H1 (cell line): ENCODE results near the gene ITSN1.

ENCODE experiments used
- CHD1 ChIP-seq: IDR thresholded peaks from 2 replicates; pipeline ENCODE4 v1.6.1; 2012; ENCODE audit warnings: low read depth, low read length, improper control_type of control experiment
- CREB1 ChIP-seq: IDR thresholded peaks from 2 replicates; pipeline ENCODE4 v1.6.1; 2012; ENCODE audit warnings: inconsistent platforms
- CTCF ChIP-seq, 3 experiments: IDR thresholded peaks; 1 replicate in 2 of 3; 2 replicates in 1 of 3; pipeline versions ENCODE4 v1.5.1 to v1.6.1; 2011; ENCODE audit warnings: low read length in 3 of 3, mild to moderate bottlenecking in 3 of 3, inconsistent platforms in 2 of 3, low read depth in 1 of 3, moderate library complexity in 1 of 3; ENCODE audit not compliant: insufficient read depth in 1 of 3; ENCODE audit errors: control extremely low read depth in 1 of 3
- EZH2 ChIP-seq: fragments of 200-600 bp; sonication (generic); IDR thresholded peaks from 2 replicates; pipeline ENCODE4 v1.7.1; 2012; ENCODE audit warnings: low read depth, mild to moderate bottlenecking, moderate library complexity, low read length, inconsistent platforms; ENCODE audit not compliant: severe bottlenecking
- KDM1A ChIP-seq: fragments of 200-600, 300-600 bp; sonication (generic); IDR thresholded peaks from 2 replicates; pipeline ENCODE4 v1.7.1; 2016; ENCODE audit warnings: mild to moderate bottlenecking, low read length, borderline replicate concordance
- KDM5A ChIP-seq: fragments of 200-600 bp; IDR thresholded peaks from 2 replicates; pipeline ENCODE4 v1.7.1; 2012; ENCODE audit warnings: mild to moderate bottlenecking, low read length, inconsistent platforms, mixed read lengths
- POLR2A ChIP-seq, 2 experiments: IDR thresholded peaks; 1 replicate in 1 of 2; 2 replicates in 1 of 2; pipeline ENCODE4 v1.6.1; 2011; ENCODE audit warnings: low read depth in 2 of 2, low read length in 2 of 2, mild to moderate bottlenecking in 2 of 2; ENCODE audit errors: control extremely low read depth in 1 of 2
- RNF2 ChIP-seq: fragments of 200-900, 300-1000 bp; sonication (generic); IDR thresholded peaks from 2 replicates; pipeline ENCODE4 v1.7.1; 2016; ENCODE audit warnings: borderline replicate concordance, low read depth, mild to moderate bottlenecking, antibody characterized with exemption, low read length; ENCODE audit not compliant: poor library complexity, severe bottlenecking; ENCODE audit errors: missing control alignments
- RXRA ChIP-seq: IDR thresholded peaks from 2 replicates; pipeline ENCODE4 v1.6.1; 2011; ENCODE audit warnings: low read depth, mild to moderate bottlenecking, low read length, moderate library complexity; ENCODE audit not compliant: insufficient read depth
- SP4 ChIP-seq: IDR thresholded peaks from 2 replicates; pipeline ENCODE4 v1.6.1; 2012; ENCODE audit warnings: low read length, inconsistent platforms
- SRF ChIP-seq: IDR thresholded peaks from 2 replicates; pipeline ENCODE4 v1.6.1; 2011; ENCODE audit warnings: mild to moderate bottlenecking, low read depth, low read length, moderate library complexity
- TAF1 ChIP-seq: IDR thresholded peaks from 2 replicates; pipeline ENCODE4 v1.6.1; 2011; ENCODE audit warnings: mild to moderate bottlenecking, low read depth, low read length
- USF2 ChIP-seq: IDR thresholded peaks from 2 replicates; pipeline ENCODE4 v1.6.1; 2011; ENCODE audit warnings: low read length, improper control_type of control experiment

- TF ChIP-seq CTCF (IDR thresholded peaks at IDR 0.05; ENCODE audit: control extremely low read depth in 1 of 3, insufficient read depth in 1 of 3, low read depth in 1 of 3, low read length in 3 of 3) (no peak), TAF1 (no peak), SP4 (no peak), SRF (no peak), POLR2A (IDR thresholded peaks at IDR 0.05; ENCODE audit: control extremely low read depth in 1 of 2, low read depth in 2 of 2, low read length in 2 of 2) (no peak), EZH2 (no peak), KDM5A (no peak), CHD1 (no peak), KDM1A (no peak), RXRA (no peak), USF2 (no peak), CREB1 (no peak), RNF2 (no peak)
These were observed 251.6 kb downstream of the ITSN1 start for GRCh38 chr21:33893917-33894316.
